ENCODE results near the gene PCDH12. TPM values are rescaled to one million over a fixed set of nuclear protein-coding genes. Genes with fewer than 3 reads are reported as not detected.

Gene PCDH12
- polyA plus RNA-seq, 1 of the 3 experiments (the other 2 are of a cell fraction): 0.02 TPM

GRCh38 chr5:141902015-141902814 lies 55.8 kb downstream of the PCDH12 start:
- H3K4me2 ChIP-seq: no peak overlapping the region
- peak; percentile 82 for DNase-seq
- ChIA-PET CTCF (interaction anchor here (1.1 to 6.0 kb wide), 7 partner anchors 11 to 210 kb away, joined by 3 to 30 read pairs (median 6); partner anchors contain the start of gene RNF14), POLR2A (interaction anchor here (0.9 to 1.7 kb wide), 2 partner anchors 13 to 21 kb away, joined by 4 to 10 read pairs; partner anchors contain the start of gene DELE1)
- no peaks in the 10 kb centered on the region for H4K20me1 ChIP-seq (ENCODE audit: insufficient read depth)
- no peak overlapping the region for H2AFZ ChIP-seq (ENCODE audit: low read depth)
- no peaks in the 10 kb centered on the region for H3K9me3 ChIP-seq
- TF ChIP-seq CHD2 (IDR thresholded peaks at IDR 0.05; ENCODE audit: low read length, partially characterized antibody) (peak; percentile 53), EP300 (IDR thresholded peaks at IDR 0.05; ENCODE audit: borderline replicate concordance in 1 of 2, low read depth in 1 of 2, low read length in 1 of 2) (peak in 1 of 2 experiments; percentile 29; a peak in 1 of 4 replicates), NRF1 (IDR thresholded peaks at IDR 0.05; ENCODE audit: low read depth, low read length) (no peak), TCF12 (IDR thresholded peaks at IDR 0.05) (no peak), EZH2phosphoT487 (IDR thresholded peaks at IDR 0.05; ENCODE audit: borderline replicate concordance, low read depth) (no peak), ELF1 (IDR thresholded peaks at IDR 0.05) (no peak), IRF3 (IDR thresholded peaks at IDR 0.05; ENCODE audit: low read depth, low read length) (no peak), MXI1 (IDR thresholded peaks at IDR 0.05; ENCODE audit: low read depth, low read length) (0 out of 2 replicates have a peak, but pooled peaks have one; percentile 21), GATA2 (CRISPR knock-in tag; IDR thresholded peaks at IDR 0.05) (peak; percentile 91), RAD21 (IDR thresholded peaks at IDR 0.05; ENCODE audit: low read length) (no peak), FOXJ3 (CRISPR knock-in tag; IDR thresholded peaks at IDR 0.05) (0 out of 2 replicates have a peak, but pooled peaks have one; percentile 39)
- no peak overlapping the region for H3K4me3 ChIP-seq (ENCODE audit: low read depth in 2 of 2, low read length in 1 of 2)
- 35% methylated on average over 5 of the region's 5 CpGs for WGBS (ENCODE audit: low lambda C conversion rate)
- H3K27ac ChIP-seq (ENCODE audit: low read depth in 2 of 2, low read length in 1 of 2): peak overlapping the region in 1 of 2 experiments; percentile 48; a peak in 2 of 4 replicates
- no peak overlapping the region for H3K9ac ChIP-seq
- H3K27me3 ChIP-seq (ENCODE audit: insufficient read depth): peaks cover 11% of the 10 kb centered on the region
- H3K9me2 ChIP-seq: no peaks in the 10 kb centered on the region
- H3K4me1 ChIP-seq (ENCODE audit: control insufficient read depth in 1 of 2, insufficient read depth in 2 of 2, low read depth in 1 of 2, low read length in 1 of 2): peaks cover 0 to 12% of the 10 kb centered on the region in 2 experiments; a peak in 1 of 4 replicates
- H3K79me2 ChIP-seq (ENCODE audit: insufficient read depth): no peaks in the 10 kb centered on the region
- H3F3A ChIP-seq (replicated peaks; ENCODE audit: insufficient read depth): no peaks in the 10 kb centered on the region
- no peaks in the 10 kb centered on the region for H3K36me3 ChIP-seq (replicated peaks in 1 of 2; ENCODE audit: control insufficient read depth in 1 of 2, insufficient read depth in 2 of 2, low read length in 1 of 2)

- H4K20me1 ChIP-seq (ENCODE audit: insufficient read depth): no peaks in the 10 kb centered on the region
- no peak for DNase-seq
- no peaks in the 10 kb centered on the region for H3K36me3 ChIP-seq (replicated peaks in 1 of 2; ENCODE audit: control insufficient read depth in 1 of 2, insufficient read depth in 2 of 2, low read length in 1 of 2)
- TF ChIP-seq SIN3A (IDR thresholded peaks at IDR 0.05; ENCODE audit: borderline replicate concordance, low read depth, low read length) (no peak), FOXM1 (IDR thresholded peaks at IDR 0.05; ENCODE audit: low read depth) (no peak), POLR2AphosphoS5 (IDR thresholded peaks at IDR 0.05; ENCODE audit: low read depth, low read length) (no peak), TCF12 (IDR thresholded peaks at IDR 0.05) (no peak), SMC3 (IDR thresholded peaks at IDR 0.05; ENCODE audit: low read depth, low read length) (no peak), MEF2A (IDR thresholded peaks at IDR 0.05; ENCODE audit: borderline replicate concordance, low read depth) (no peak), RCOR1 (IDR thresholded peaks at IDR 0.05; ENCODE audit: low read length) (no peak), CHD2 (IDR thresholded peaks at IDR 0.05; ENCODE audit: low read length, partially characterized antibody) (no peak), RXRA (IDR thresholded peaks at IDR 0.05; ENCODE audit: borderline replicate concordance, low read depth) (no peak), GABPA (IDR thresholded peaks at IDR 0.05; ENCODE audit: low read depth) (no peak)
- TF ChIP-seq, protein P1, sequence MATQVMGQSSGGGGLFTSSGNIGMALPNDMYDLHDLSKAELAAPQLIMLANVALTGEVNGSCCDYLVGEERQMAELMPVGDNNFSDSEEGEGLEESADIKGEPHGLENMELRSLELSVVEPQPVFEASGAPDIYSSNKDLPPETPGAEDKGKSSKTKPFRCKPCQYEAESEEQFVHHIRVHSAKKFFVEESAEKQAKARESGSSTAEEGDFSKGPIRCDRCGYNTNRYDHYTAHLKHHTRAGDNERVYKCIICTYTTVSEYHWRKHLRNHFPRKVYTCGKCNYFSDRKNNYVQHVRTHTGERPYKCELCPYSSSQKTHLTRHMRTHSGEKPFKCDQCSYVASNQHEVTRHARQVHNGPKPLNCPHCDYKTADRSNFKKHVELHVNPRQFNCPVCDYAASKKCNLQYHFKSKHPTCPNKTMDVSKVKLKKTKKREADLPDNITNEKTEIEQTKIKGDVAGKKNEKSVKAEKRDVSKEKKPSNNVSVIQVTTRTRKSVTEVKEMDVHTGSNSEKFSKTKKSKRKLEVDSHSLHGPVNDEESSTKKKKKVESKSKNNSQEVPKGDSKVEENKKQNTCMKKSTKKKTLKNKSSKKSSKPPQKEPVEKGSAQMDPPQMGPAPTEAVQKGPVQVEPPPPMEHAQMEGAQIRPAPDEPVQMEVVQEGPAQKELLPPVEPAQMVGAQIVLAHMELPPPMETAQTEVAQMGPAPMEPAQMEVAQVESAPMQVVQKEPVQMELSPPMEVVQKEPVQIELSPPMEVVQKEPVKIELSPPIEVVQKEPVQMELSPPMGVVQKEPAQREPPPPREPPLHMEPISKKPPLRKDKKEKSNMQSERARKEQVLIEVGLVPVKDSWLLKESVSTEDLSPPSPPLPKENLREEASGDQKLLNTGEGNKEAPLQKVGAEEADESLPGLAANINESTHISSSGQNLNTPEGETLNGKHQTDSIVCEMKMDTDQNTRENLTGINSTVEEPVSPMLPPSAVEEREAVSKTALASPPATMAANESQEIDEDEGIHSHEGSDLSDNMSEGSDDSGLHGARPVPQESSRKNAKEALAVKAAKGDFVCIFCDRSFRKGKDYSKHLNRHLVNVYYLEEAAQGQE (IDR thresholded peaks at IDR 0.05; ENCODE audit: low read depth, low read length): no peak
- TF ChIP-seq, protein P2, sequence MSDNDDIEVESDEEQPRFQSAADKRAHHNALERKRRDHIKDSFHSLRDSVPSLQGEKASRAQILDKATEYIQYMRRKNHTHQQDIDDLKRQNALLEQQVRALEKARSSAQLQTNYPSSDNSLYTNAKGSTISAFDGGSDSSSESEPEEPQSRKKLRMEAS (IDR thresholded peaks at IDR 0.05; ENCODE audit: low read depth): no peak
- no peak overlapping the region for H3K4me2 ChIP-seq
- H3F3A ChIP-seq (replicated peaks; ENCODE audit: insufficient read depth): no peaks in the 10 kb centered on the region
- H3K27me3 ChIP-seq (ENCODE audit: insufficient read depth): peaks cover 11% of the 10 kb centered on the region
- CTCF ChIA-PET: interaction anchor here (2.2 to 2.3 kb wide), 2 partner anchors 8 to 20 kb away, joined by 9 to 12 read pairs; partner anchors contain the start of gene PCDH1
- H2AFZ ChIP-seq (ENCODE audit: low read depth): no peak overlapping the region
- no peaks in the 10 kb centered on the region for H3K9me3 ChIP-seq
- no peak overlapping the region for H3K27ac ChIP-seq (ENCODE audit: low read depth in 2 of 2, low read length in 1 of 2)
- H3K4me1 ChIP-seq (ENCODE audit: control insufficient read depth in 1 of 2, insufficient read depth in 2 of 2, low read depth in 1 of 2, low read length in 1 of 2): peaks cover 0 to 12% of the 10 kb centered on the region in 2 experiments; a peak in 1 of 4 replicates
- whole genome bisulfite sequencing (ENCODE audit: low lambda C conversion rate): 58% methylated on average over 2 of the region's 2 CpGs
- POLR2A ChIA-PET: no interaction called here
- H3K9me2 ChIP-seq: no peaks in the 10 kb centered on the region
- no peak overlapping the region for H3K9ac ChIP-seq
- H3K4me3 ChIP-seq (ENCODE audit: low read depth in 2 of 2, low read length in 1 of 2): peak overlapping the region in 1 of 2 experiments; percentile 8; a peak in 1 of 4 replicates
- H3K79me2 ChIP-seq (ENCODE audit: insufficient read depth): no peaks in the 10 kb centered on the region
These were observed 59.5 kb downstream of the PCDH12 start for GRCh38 chr5:141898448-141899049.

All from SK-N-SH (cell line).